Fibroblast of skin of back (primary cell): Measurements from ENCODE around the gene PLA2G4A.
A peak's percentile ranks its signal among the peaks of the same experiment; 100 is the strongest.

Experiments used
- DNase-seq: peaks from one replicate; pipeline ENCODE4 v3.0.0-alpha.2; 2013

PLA2G4A gene

GRCh38 chr1:186834399-186834958 lies 5.7 kb downstream of the PLA2G4A start:
- no peak for DNase-seq

DNA sequence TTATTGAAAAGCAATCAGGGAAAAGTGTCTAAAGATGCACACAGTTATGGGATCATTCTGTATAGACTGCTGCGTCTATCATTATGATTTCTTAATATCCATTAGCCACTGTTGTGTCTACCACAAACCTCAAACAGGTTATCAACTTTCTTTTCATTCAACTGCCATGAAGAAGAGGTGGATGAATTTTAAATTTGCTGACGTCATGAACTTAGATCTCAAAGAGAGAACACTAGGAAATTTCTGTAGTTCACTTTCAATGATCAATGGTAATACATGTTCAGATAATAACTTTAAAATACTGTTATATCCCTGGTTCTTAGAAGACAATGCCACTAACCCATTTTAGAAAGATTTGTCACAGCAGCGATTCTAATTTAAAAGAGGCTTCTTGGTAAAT lies 6.7 kb downstream of the PLA2G4A start:
- no peak for DNase-seq

GRCh38 chr1:186837806-186838205 lies 9.1 kb downstream of the PLA2G4A start:
- DNase-seq, result no peak

DNA sequence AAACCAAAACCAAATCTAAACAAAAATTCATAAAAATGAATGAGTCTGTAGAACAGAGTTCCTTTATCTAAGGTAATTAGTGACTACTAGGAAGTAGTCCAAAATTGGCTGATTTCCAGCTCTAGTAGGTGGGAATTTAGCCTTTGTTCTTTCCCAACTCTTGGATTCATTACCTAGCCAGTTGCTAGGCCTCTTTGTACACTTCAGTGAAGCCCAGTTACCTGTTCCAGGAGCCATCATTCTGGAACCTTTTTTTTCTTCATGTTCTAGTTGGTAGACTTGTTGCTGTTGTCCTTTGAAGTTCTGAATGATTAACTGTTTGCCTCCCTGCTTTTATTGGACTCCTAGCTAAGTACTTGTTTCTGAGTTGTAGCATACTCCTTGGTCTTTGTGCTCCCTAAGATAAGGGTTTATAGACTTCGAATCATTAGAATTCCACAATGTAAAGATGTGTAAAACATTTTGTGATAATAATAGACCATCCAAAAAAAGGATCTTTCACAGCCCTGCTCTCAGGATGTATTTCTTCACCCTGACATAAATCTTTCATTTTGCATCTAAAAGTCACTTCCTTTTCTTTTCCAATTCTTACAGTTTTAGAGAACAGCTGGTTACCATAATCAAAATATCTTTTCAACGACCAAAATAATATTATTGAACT lies 9.8 kb downstream of the PLA2G4A start:
- DNase-seq, result no peak

GRCh38 chr1:186839041-186839400 lies 10.3 kb downstream of the PLA2G4A start:
- peak; percentile 34 for DNase-seq

DNA sequence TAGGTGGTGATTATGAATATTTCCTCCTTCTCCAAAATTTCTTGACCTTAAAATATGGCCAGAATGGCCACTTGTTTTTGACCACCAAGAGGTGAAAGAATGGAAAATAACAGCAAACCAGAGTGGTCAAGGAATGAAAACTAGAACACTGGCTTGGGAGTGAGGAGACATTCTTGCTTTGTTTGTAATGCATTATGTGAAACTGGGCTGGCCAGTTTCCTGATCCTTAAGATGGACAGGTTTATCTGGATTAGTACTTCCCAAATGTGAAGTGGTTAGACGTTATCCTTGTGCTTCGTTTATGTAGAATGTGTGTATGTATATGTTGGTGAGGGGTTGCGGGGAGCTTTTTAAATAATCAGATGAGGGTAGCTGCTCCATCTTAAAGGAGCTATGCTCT lies 12.8 kb downstream of the PLA2G4A start:
- no peak for DNase-seq

- no peak for DNase-seq
Observed at GRCh38 chr1:186842547-186842946, 13.8 kb downstream of the PLA2G4A start.

- DNase-seq, result no peak
Observed at GRCh38 chr1:186843226-186843625, 14.5 kb downstream of the PLA2G4A start.

GRCh38 chr1:186843931-186844330 lies 15.2 kb downstream of the PLA2G4A start:
- no peak for DNase-seq

DNA sequence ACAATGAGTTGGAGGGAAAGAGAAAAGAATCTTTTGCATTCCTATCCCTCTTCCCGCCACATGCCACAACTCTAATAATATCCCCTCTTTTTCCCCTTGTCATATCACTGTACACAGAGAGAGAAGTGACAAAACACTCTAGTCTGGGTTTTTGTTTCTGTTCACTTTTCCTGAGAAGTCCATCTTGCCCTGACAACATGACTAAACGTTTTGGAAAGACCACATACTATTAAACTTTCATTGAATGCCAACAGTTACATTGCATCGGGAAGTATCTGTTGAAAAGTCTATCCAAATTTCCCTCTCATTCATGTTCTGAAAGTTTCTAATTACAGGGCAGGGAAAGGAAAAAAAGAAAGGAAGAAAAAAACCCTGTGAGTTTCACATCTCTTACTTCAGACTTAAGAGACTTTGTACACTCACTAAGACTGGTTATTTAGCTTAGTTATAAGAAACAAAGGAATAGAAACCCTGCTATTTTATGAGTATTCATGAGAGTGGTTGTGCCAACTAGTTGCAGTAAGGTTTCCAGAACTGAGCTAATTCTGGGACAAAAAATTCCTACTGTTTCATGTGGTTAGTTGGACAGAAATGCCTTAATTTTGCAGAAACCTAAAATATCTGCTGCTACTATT lies 16.9 kb downstream of the PLA2G4A start:
- no peak for DNase-seq

- no peak for DNase-seq
Observed at GRCh38 chr1:186848509-186849130, 19.9 kb downstream of the PLA2G4A start.

- no peak for DNase-seq
Observed at GRCh38 chr1:186849271-186849671, 20.5 kb downstream of the PLA2G4A start.

GRCh38 chr1:186849826-186850225 lies 21.1 kb downstream of the PLA2G4A start:
- DNase-seq, result no peak

- DNase-seq, result no peak
Observed at GRCh38 chr1:186854102-186854501, 25.4 kb downstream of the PLA2G4A start.

- DNase-seq, result peak; percentile 41
Observed at GRCh38 chr1:186858923-186859322, 30.2 kb downstream of the PLA2G4A start.

GRCh38 chr1:186859995-186860394 lies 31.2 kb downstream of the PLA2G4A start:
- DNase-seq, result no peak

DNA sequence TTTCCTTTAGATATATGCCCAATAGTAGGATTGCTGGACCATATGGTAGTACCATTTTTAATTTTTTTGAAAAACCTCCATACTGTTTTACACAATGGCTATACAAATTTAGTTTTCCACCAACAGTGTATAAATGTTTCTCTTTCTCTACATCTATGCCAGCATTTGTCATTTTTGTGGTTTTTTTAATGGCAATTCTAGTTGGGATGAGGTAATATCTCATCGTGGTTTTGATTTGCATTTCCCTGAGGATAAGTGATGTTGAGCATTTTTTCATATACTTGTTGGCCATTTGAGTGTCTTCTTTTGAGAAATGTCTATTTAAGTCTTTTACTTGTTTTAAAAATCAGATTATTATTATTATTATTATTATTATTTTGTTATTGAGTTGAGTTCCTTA lies 35.5 kb downstream of the PLA2G4A start:
- DNase-seq, result peak; percentile 71

- DNase-seq, result no peak
Observed at GRCh38 chr1:186865253-186865652, 36.5 kb downstream of the PLA2G4A start.

GRCh38 chr1:186865857-186866256 lies 37.1 kb downstream of the PLA2G4A start:
- DNase-seq, result peak; percentile 23

GRCh38 chr1:186869526-186870228 lies 40.9 kb downstream of the PLA2G4A start:
- no peak for DNase-seq

DNA sequence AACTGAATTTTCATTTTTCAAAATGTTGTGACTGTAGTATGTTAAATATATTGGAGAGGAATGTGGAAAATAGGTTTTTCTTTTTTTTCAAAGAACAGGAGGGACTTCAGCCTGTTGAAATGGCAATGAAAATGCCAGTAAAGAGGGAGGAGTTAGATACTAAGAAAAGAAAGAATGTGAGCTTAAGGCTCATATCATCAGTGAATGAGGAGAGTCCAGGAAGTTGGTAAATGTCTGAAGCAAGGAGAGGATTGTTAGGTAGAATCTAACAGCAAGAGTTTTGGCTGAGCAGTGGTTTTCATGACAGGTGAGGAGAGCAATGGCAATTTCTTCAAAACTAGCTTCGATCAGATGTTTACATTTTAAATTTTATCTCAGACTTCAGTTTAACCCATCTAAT lies 43.0 kb downstream of the PLA2G4A start:
- DNase-seq, result no peak

- no peak for DNase-seq
Observed at GRCh38 chr1:186872291-186872690, 43.5 kb downstream of the PLA2G4A start.

- no peak for DNase-seq
Observed at GRCh38 chr1:186873687-186874086, 44.9 kb downstream of the PLA2G4A start.
